ENCODE measurements around the gene SH2D3C. TPM values are rescaled to one million over a fixed set of nuclear protein-coding genes. Genes with fewer than 3 reads are reported as not detected.
A peak's percentile ranks its signal among the peaks of the same experiment; 100 is the strongest.

Gene SH2D3C
- polyA plus RNA-seq, 4 donors, result 0.67 to 12.6 (median 4.4) TPM

DNA sequence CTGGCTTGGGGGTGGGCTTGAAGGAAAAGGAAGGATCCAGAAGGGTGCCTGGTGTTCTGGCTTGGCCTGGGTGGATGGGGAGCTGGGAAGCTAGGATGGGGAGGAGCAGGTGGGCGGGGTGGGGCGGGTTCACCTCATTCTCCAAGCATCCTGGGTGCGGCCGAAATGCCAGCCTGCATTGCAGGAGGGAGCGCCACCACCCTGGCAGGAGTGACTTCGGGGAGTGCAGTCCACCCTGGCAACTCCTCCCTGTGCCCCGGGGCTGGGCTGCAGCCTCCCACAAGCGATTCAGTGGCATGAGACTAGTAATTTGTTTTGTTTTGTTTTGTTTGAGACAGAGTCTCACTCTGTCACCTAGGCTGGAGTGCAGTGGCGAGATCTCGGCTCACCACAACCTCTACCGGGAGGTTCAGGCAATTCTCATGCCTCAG lies 57.1 kb downstream of the SH2D3C start:
- Histone ChIP-seq H3K36me3 (ENCODE audit: control insufficient read depth in 3 of 3, insufficient read depth in 2 of 3, low read depth in 1 of 3, low read length in 3 of 3) (no peaks in the 10 kb centered on the region), H3K9me3 (ENCODE audit: control insufficient read depth in 2 of 2, insufficient read depth in 1 of 2, low read depth in 1 of 2, low read length in 1 of 2) (no peaks in the 10 kb centered on the region), H3K4me3 (ENCODE audit: low read depth in 1 of 3, low read length in 3 of 3) (no peak overlapping the region), H3K27me3 (ENCODE audit: control insufficient read depth in 3 of 3, insufficient read depth in 3 of 3, low read length in 3 of 3) (no peaks in the 10 kb centered on the region), H3K4me1 (ENCODE audit: control insufficient read depth in 3 of 3, insufficient read depth in 2 of 3, low read depth in 1 of 3, low read length in 2 of 3) (peaks cover 0 to under 1% (median 0%) of the 10 kb centered on the region in 3 donors), H3K27ac (ENCODE audit: low read depth in 1 of 3, low read length in 2 of 3) (no peak overlapping the region)
- WGBS, 3 donors, result 12 to 47% (median 40%) methylated on average over 9 to 11 of the region's 11 CpGs
- peak in 1 of 2 donors; percentile 48 for DNase-seq
- FAIRE-seq, result no peak

DNA sequence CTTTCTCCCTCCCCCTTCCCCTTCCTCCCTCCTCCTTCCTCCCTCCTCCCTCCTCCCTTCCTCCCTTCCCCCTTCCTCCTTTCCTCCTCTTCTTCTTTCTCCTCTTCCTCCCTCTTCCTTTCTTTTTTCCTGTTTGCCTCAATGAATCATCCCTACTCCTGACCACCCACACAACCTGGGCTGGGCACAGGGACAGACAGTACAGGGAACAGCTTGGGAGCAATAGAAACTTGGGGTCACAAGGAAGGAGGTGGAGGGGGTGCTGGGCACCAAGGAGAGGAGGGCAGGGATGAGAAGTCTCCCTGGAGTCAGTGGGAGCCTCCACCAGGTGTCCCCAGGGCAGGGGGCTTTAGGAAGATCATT lies 57.6 kb downstream of the SH2D3C start:
- Histone ChIP-seq H3K27me3 (ENCODE audit: control insufficient read depth in 3 of 3, insufficient read depth in 3 of 3, low read length in 3 of 3) (no peaks in the 10 kb centered on the region), H3K9me3 (ENCODE audit: control insufficient read depth in 2 of 2, insufficient read depth in 1 of 2, low read depth in 1 of 2, low read length in 1 of 2) (no peaks in the 10 kb centered on the region), H3K4me3 (ENCODE audit: low read depth in 1 of 3, low read length in 3 of 3) (no peak overlapping the region), H3K27ac (ENCODE audit: low read depth in 1 of 3, low read length in 2 of 3) (no peak overlapping the region), H3K36me3 (ENCODE audit: control insufficient read depth in 3 of 3, insufficient read depth in 2 of 3, low read depth in 1 of 3, low read length in 3 of 3) (no peaks in the 10 kb centered on the region), H3K4me1 (ENCODE audit: control insufficient read depth in 3 of 3, insufficient read depth in 2 of 3, low read depth in 1 of 3, low read length in 2 of 3) (peaks cover 0 to 6% (median 0%) of the 10 kb centered on the region in 3 donors)
- no peak for DNase-seq
- FAIRE-seq, result no peak

DNA sequence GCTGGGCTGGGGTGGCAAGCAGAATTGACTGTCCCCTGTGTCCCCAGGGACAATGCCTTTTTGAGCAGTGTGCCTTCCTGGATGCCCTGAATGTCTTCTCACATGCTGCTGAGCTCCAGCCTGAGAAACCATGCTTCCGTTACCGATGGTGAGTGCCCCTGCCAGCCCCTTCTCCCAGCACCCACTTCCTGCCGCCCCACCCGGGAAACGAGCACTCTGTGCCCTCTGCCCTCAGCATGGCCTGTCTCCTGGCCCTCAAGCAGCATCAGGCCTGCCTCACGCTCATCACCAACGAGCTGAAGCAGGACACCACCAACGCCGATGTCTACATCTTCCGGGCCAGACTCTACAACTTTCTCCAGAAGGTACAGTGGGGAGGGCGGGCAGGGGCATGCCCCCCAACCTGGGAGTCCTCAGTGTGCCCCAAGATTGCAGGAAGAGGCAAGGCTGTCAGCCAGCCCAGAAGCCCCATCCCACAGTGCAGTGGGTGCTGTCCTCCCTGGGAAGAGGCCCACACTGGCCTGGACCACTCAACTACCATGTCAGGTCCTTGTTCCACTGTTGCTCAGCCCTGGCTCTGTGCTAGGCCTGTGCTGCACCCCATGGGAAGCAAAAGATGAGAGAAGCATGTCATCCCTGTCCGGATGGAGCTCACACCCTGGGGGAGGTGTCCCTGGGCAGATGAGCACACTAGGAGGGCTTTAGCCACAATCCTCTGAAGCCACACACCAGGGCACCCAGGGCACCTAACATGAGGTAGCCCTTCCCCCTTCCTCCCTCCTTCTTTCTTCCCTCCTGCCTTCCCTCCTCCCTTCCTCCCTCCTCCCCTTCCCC lies 58.2 kb downstream of the SH2D3C start:
- no peaks in the 10 kb centered on the region for H3K36me3 ChIP-seq (ENCODE audit: control insufficient read depth in 3 of 3, insufficient read depth in 2 of 3, low read depth in 1 of 3, low read length in 3 of 3)
- H3K27ac ChIP-seq (ENCODE audit: low read depth in 1 of 3, low read length in 2 of 3), result no peak overlapping the region
- peaks cover 0 to 6% (median 0%) of the 10 kb centered on the region in 3 donors for H3K4me1 ChIP-seq (ENCODE audit: control insufficient read depth in 3 of 3, insufficient read depth in 2 of 3, low read depth in 1 of 3, low read length in 2 of 3)
- 74 to 77% (median 76%) methylated on average over 12 of the region's 12 CpGs for WGBS, 3 donors
- DNase-seq (no peak), FAIRE-seq (no peak)
- no peaks in the 10 kb centered on the region for H3K9me3 ChIP-seq (ENCODE audit: control insufficient read depth in 2 of 2, insufficient read depth in 1 of 2, low read depth in 1 of 2, low read length in 1 of 2)
- H3K27me3 ChIP-seq (ENCODE audit: control insufficient read depth in 3 of 3, insufficient read depth in 3 of 3, low read length in 3 of 3), result no peaks in the 10 kb centered on the region
- H3K4me3 ChIP-seq (ENCODE audit: low read depth in 1 of 3, low read length in 3 of 3), result no peak overlapping the region

DNA sequence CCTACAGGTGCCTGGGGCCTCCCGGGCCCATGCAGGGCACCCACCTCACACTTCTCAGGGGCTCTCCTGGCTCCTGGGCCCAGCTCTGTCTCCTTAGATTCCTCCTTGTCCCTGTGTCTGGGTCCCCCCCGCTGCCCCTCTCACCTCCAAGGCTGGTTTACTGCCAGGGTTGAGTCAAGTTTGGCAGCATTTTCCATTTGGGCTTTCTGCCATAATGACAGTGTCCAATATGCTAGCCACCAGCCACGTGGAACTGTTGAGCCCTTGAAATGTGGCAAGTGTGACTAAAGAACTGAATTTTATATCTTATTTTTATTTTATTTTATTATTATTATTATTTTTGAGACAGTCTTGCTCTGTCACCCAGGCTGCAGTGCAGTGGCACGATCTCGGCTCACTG lies 60.7 kb downstream of the SH2D3C start:
- DNase-seq, result no peak
- 78 to 85% (median 85%) methylated on average over 5 of the region's 5 CpGs for WGBS, 3 donors
- Histone ChIP-seq H3K27ac (ENCODE audit: low read depth in 1 of 3, low read length in 2 of 3) (no peak overlapping the region), H3K4me1 (ENCODE audit: control insufficient read depth in 3 of 3, insufficient read depth in 2 of 3, low read depth in 1 of 3, low read length in 2 of 3) (peaks cover 0 to 10% (median 0%) of the 10 kb centered on the region in 3 donors), H3K36me3 (ENCODE audit: control insufficient read depth in 3 of 3, insufficient read depth in 2 of 3, low read depth in 1 of 3, low read length in 3 of 3) (peaks cover 0 to 3% (median 0%) of the 10 kb centered on the region in 3 donors), H3K27me3 (ENCODE audit: control insufficient read depth in 3 of 3, insufficient read depth in 3 of 3, low read length in 3 of 3) (no peaks in the 10 kb centered on the region), H3K9me3 (ENCODE audit: control insufficient read depth in 2 of 2, insufficient read depth in 1 of 2, low read depth in 1 of 2, low read length in 1 of 2) (no peaks in the 10 kb centered on the region), H3K4me3 (ENCODE audit: low read depth in 1 of 3, low read length in 3 of 3) (no peak overlapping the region)
- no peak for FAIRE-seq

DNA sequence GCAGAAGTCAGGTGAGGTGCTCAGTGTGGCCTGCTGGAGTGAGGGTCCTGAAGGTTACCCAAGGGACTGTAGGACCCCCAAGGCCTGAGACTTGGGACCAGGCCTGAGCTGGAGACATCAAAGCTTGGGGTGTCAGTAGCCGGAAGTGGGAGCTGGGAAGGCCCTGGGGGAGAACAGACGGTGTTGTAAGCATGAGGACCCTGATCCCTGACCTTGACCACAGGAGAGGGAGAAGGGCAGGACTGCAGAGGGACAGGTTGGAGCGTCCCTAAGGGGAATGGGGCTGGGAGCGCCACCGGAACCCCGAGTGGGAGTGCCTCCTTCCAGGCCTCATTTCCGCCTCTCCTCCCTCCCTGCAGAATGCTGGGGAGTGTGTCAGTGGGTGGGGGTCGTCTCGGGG lies 62.1 kb downstream of the SH2D3C start:
- Histone ChIP-seq H3K4me1 (ENCODE audit: control insufficient read depth in 3 of 3, insufficient read depth in 2 of 3, low read depth in 1 of 3, low read length in 2 of 3) (peaks cover 0 to 10% (median 0%) of the 10 kb centered on the region in 3 donors), H3K27me3 (ENCODE audit: control insufficient read depth in 3 of 3, insufficient read depth in 3 of 3, low read length in 3 of 3) (no peaks in the 10 kb centered on the region), H3K27ac (ENCODE audit: low read depth in 1 of 3, low read length in 2 of 3) (peak overlapping the region in 1 of 3 donors; percentile 87), H3K4me3 (ENCODE audit: low read depth in 1 of 3, low read length in 3 of 3) (peak overlapping the region in 1 of 3 donors; percentile 67), H3K36me3 (ENCODE audit: control insufficient read depth in 3 of 3, insufficient read depth in 2 of 3, low read depth in 1 of 3, low read length in 3 of 3) (peaks cover 0 to 9% (median 0%) of the 10 kb centered on the region in 3 donors), H3K9me3 (ENCODE audit: control insufficient read depth in 2 of 2, insufficient read depth in 1 of 2, low read depth in 1 of 2, low read length in 1 of 2) (no peaks in the 10 kb centered on the region)
- 80 to 85% (median 80%) methylated on average over 6 to 9 of the region's 9 CpGs for WGBS, 3 donors
- DNase-seq, result no peak
- no peak for FAIRE-seq

DNA sequence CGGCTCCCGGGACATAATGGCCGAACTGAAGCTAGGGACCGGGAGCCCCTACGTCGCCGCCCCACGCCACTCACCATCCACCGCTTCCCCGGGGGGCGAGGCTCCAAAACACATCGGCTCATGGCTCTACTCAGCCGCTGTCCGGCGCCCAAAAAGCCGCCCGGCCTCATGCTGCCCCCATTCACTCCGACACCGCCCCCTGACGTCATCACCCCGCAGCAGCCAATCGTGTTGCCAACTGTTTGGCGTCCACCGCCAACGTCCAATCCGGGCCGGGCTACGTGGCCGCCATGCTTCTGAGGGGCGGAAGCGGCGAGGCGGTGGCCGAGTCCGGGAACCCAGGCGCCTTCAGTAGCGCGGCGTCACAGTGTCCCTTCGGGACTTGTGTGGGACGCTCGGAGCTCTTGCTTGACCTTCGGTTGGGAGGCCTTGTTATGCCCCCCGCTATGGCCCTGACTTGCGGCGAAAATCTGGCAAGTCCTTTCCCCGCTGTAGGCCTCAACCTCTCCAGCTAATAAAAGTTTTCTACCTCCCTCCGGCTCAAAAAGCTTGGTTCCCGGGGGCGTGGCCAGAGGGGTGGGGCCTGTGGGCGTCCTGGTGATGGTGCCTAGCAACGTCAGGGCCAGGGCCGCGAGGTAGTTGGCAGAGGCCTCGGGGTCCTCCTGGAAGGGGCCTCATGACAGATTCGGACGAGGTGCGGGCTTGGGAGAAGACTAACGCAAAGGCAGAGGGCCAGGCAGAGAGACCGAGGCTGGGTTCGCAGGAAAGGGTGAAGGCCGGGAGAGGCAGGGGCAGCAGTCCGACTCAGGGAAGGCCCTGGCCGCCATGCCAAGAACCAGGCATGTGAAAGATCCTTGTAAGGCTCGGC lies 62.8 kb downstream of the SH2D3C start, which contains the start of the genes PTRH1 and TTC16:
Gene PTRH1, minus strand, starts transcription at position 194 of the 868 bp plus-strand sequence. Its CDS starts 24 bp downstream, at position 170.
Gene TTC16, plus strand, starts transcription at position 610 of the 868 bp plus-strand sequence. Its CDS starts 67 bp downstream, at position 677.
- no peak for FAIRE-seq
- Histone ChIP-seq H3K27me3 (ENCODE audit: control insufficient read depth in 3 of 3, insufficient read depth in 3 of 3, low read length in 3 of 3) (no peaks in the 10 kb centered on the region), H3K4me3 (ENCODE audit: low read depth in 1 of 3, low read length in 3 of 3) (peak within 1 kb of the TSS; percentile 66 to 71 (median 67)), H3K9me3 (ENCODE audit: control insufficient read depth in 2 of 2, insufficient read depth in 1 of 2, low read depth in 1 of 2, low read length in 1 of 2) (no peaks in the 10 kb centered on the region), H3K27ac (ENCODE audit: low read depth in 1 of 3, low read length in 2 of 3) (peak within 1 kb of the TSS; percentile 21 to 87 (median 45)), H3K36me3 (ENCODE audit: control insufficient read depth in 3 of 3, insufficient read depth in 2 of 3, low read depth in 1 of 3, low read length in 3 of 3) (peaks cover 0 to 9% (median 0%) of the 10 kb centered on the region in 3 donors), H3K4me1 (ENCODE audit: control insufficient read depth in 3 of 3, insufficient read depth in 2 of 3, low read depth in 1 of 3, low read length in 2 of 3) (peaks cover 0 to 10% (median 0%) of the 10 kb centered on the region in 3 donors)
- DNase-seq, result peak; percentile 96 to 98
- WGBS, 3 donors, result 5 to 6% (median 5%) methylated on average over 64 to 65 of the region's 65 CpGs

DNA sequence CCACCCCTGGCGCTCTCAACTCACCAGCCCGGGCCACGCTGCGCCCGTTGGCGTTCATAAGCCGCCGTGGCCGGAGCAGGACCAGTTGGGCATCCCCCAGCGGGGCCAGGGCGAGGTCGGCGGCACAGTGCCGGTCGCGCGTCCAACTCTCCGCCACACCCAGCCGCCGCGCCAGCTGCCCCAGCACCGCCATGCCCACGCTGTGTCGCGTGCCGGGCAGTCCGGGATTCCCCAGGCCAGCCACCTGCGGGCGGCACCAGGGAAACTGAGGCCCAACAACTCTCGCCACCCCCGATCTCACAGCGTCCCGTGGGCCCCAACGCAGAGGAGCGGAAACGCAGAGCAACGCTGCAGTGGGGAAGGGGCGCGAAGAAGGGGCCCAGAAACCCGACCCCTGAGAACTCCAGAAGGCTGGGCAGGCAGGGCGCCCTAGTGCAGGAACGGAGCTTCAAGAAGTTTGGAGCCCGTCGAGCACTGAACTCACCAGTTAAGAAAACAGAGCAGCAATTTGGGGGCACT lies 63.5 kb downstream of the SH2D3C start:
- Histone ChIP-seq H3K27me3 (ENCODE audit: control insufficient read depth in 3 of 3, insufficient read depth in 3 of 3, low read length in 3 of 3) (no peaks in the 10 kb centered on the region), H3K9me3 (ENCODE audit: control insufficient read depth in 2 of 2, insufficient read depth in 1 of 2, low read depth in 1 of 2, low read length in 1 of 2) (no peaks in the 10 kb centered on the region), H3K27ac (ENCODE audit: low read depth in 1 of 3, low read length in 2 of 3) (peak overlapping the region in 2 of 3 donors; percentile 2 to 59), H3K4me3 (ENCODE audit: low read depth in 1 of 3, low read length in 3 of 3) (peak overlapping the region; percentile 66 to 71 (median 67)), H3K36me3 (ENCODE audit: control insufficient read depth in 3 of 3, insufficient read depth in 2 of 3, low read depth in 1 of 3, low read length in 3 of 3) (peaks cover 0 to 12% (median 0%) of the 10 kb centered on the region in 3 donors), H3K4me1 (ENCODE audit: control insufficient read depth in 3 of 3, insufficient read depth in 2 of 3, low read depth in 1 of 3, low read length in 2 of 3) (peaks cover 0 to 10% (median 0%) of the 10 kb centered on the region in 3 donors)
- DNase-seq (peak; percentile 36 to 53), FAIRE-seq (no peak)
- 0 to 1% (median 0%) methylated on average over 17 to 44 of the region's 44 CpGs for WGBS, 3 donors
